Measurements from ENCODE around the gene GSE1.

Gene GSE1

GRCh38 chr16:85606904-85607303 lies 6.2 kb upstream of the GSE1 start:
- no peak for DNase-seq (ENCODE audit: low spot score)

GRCh38 chr16:85607321-85607765 lies 5.8 kb upstream of the GSE1 start:
- DNase-seq (ENCODE audit: low spot score): no peak

GRCh38 chr16:85607796-85608514 lies 5.2 kb upstream of the GSE1 start:
- no peak for DNase-seq (ENCODE audit: low spot score)

GRCh38 chr16:85608515-85608885 lies 4.6 kb upstream of the GSE1 start:
- DNase-seq (ENCODE audit: low spot score): no peak

- no peak for DNase-seq (ENCODE audit: low spot score)
Observed at GRCh38 chr16:85608887-85609286, 4.2 kb upstream of the GSE1 start.

GRCh38 chr16:85609539-85609938 lies 3.6 kb upstream of the GSE1 start:
- DNase-seq (ENCODE audit: low spot score): no peak

- DNase-seq (ENCODE audit: low spot score): no peak
Observed at GRCh38 chr16:85610059-85610445, 3.1 kb upstream of the GSE1 start.

- peak; percentile 83 for DNase-seq (ENCODE audit: low spot score)
Observed at GRCh38 chr16:85610446-85611193, 2.5 kb upstream of the GSE1 start.

GRCh38 chr16:85611194-85611443 lies 2.0 kb upstream of the GSE1 start:
- no peak for DNase-seq (ENCODE audit: low spot score)

GRCh38 chr16:85611444-85612190 lies 1.5 kb upstream of the GSE1 start:
- DNase-seq (ENCODE audit: low spot score): peak; percentile 84

GRCh38 chr16:85612191-85612800 lies 826 bp upstream of the GSE1 start:
- DNase-seq (ENCODE audit: low spot score): no peak

GRCh38 chr16:85613604-85614337 lies 649 bp downstream of the GSE1 start:
- no peak for DNase-seq (ENCODE audit: low spot score)

- DNase-seq (ENCODE audit: low spot score): no peak
Observed at GRCh38 chr16:85614338-85615013, 1.4 kb downstream of the GSE1 start.

GRCh38 chr16:85615014-85615851 lies 2.1 kb downstream of the GSE1 start:
- DNase-seq (ENCODE audit: low spot score): no peak

GRCh38 chr16:85615852-85616606 lies 2.9 kb downstream of the GSE1 start:
- peak; percentile 87 for DNase-seq (ENCODE audit: low spot score)

- DNase-seq (ENCODE audit: low spot score): peak; percentile 56
Observed at GRCh38 chr16:85616607-85617321, 3.6 kb downstream of the GSE1 start.

GRCh38 chr16:85617948-85618347 lies 4.8 kb downstream of the GSE1 start:
- DNase-seq (ENCODE audit: low spot score): no peak

GRCh38 chr16:85618521-85618920 lies 5.4 kb downstream of the GSE1 start:
- DNase-seq (ENCODE audit: low spot score): no peak
